Upper lobe of left lung (tissue), 6 donors: ENCODE data around the gene MED8. TPM values are rescaled to one million over a fixed set of nuclear protein-coding genes. Genes with fewer than 3 reads are reported as not detected.
"Not testable (repeated sequence)": the region's sequence is repeated elsewhere in the genome, so short reads cannot be mapped to it uniquely, and the experiment has no call there.

ENCODE experiments used
- ATAC-seq, 2 donors: fragments of 200-7000 bp; cut with Tn5 transposase; one replicate each; pipeline ENCODE4 v1.9.1; 2022; ENCODE audit warnings: mild to moderate bottlenecking in 2 of 2, moderate library complexity in 2 of 2; ENCODE audit not compliant: low FRiP score in 2 of 2
- DNase-seq, 2 donors: peaks; one replicate each; pipeline ENCODE4 v3.0.0-alpha.2; 2019 to 2020
- H3K27ac ChIP-seq, 4 donors: fragments of 200-600 bp; sonication (generic); one replicate each; pipeline ENCODE4 v1.5.1; 2016 to 2019
- H3K27me3 ChIP-seq, 4 donors: fragments of 200-600 bp; sonication (generic); one replicate each; pipeline ENCODE4 v1.5.1; 2017 to 2019
- H3K36me3 ChIP-seq, 4 donors: fragments of 200-600 bp; sonication (generic); one replicate each; pipeline ENCODE4 v1.5.1; 2016 to 2019
- H3K4me1 ChIP-seq, 4 donors: fragments of 200-600 bp; sonication (generic); one replicate each; pipeline ENCODE4 v1.5.1; 2018 to 2019
- H3K4me3 ChIP-seq, 4 donors: fragments of 200-600 bp; sonication (generic); one replicate each; pipeline ENCODE4 v1.5.1; 2017 to 2019; ENCODE audit warnings: mild to moderate bottlenecking in 2 of 4, moderate library complexity in 1 of 4
- H3K9me3 ChIP-seq, 4 donors: fragments of 200-600 bp; sonication (generic); one replicate each; pipeline ENCODE4 v1.5.1; 2018 to 2019
- EP300 ChIP-seq, 4 donors: sonication (generic); formaldehyde crosslinking; IDR thresholded peaks; one replicate each; pipeline ENCODE4 v1.5.1; 2017; ENCODE audit warnings: antibody characterized with exemption in 4 of 4, control low read depth in 2 of 4
- POLR2A ChIP-seq, 4 donors: fragments of 450-650 bp; IDR thresholded peaks; one replicate each; pipeline ENCODE4 v1.5.1; 2016 to 2017; ENCODE audit warnings: antibody characterized with exemption in 4 of 4, mild to moderate bottlenecking in 2 of 4
- POLR2AphosphoS5 ChIP-seq, 2 donors: sonication (generic); formaldehyde crosslinking; IDR thresholded peaks; one replicate each; pipeline ENCODE4 v1.5.1; 2017; ENCODE audit warnings: antibody characterized with exemption in 2 of 2
- whole genome bisulfite sequencing, 2 donors: methylation state at CpG; one replicate each; pipeline ENCODE4 v1.1.5; 2017 to 2018; 5-methylcytosine and 5-hydroxymethylcytosine counted together
- total RNA-seq, 6 donors: library from RNA; depleted of rRNA in 4 of 6; stranded (reverse); fragments of >200 nt in 4 of 6; gene quantifications; one replicate each; pipeline versions ENCODE4 v1.1.0 to v1.2.1, GENCODE V29; 2016 to 2021
- TF ChIP-seq, protein P1 (sequence below), 6 experiments: fragments of 450-650 bp in 4 of 6; fragments of 200-600 bp in 2 of 6; sonication (generic) in 2 of 6; IDR thresholded peaks; one replicate each; pipeline ENCODE4 v1.5.1; 2016 to 2019; ENCODE audit warnings: antibody characterized with exemption in 6 of 6
- donor health status: DM: no; HTN: no; CAD: no; lungs with moderate emphysema.
- donor health status: DM: no; HTN: yes; CAD: no; lungs with severe emphysema.

MED8 gene
- total RNA-seq, 6 donors from 2014 or later: 13.8 to 59.7 (median 38.4) TPM

DNA sequence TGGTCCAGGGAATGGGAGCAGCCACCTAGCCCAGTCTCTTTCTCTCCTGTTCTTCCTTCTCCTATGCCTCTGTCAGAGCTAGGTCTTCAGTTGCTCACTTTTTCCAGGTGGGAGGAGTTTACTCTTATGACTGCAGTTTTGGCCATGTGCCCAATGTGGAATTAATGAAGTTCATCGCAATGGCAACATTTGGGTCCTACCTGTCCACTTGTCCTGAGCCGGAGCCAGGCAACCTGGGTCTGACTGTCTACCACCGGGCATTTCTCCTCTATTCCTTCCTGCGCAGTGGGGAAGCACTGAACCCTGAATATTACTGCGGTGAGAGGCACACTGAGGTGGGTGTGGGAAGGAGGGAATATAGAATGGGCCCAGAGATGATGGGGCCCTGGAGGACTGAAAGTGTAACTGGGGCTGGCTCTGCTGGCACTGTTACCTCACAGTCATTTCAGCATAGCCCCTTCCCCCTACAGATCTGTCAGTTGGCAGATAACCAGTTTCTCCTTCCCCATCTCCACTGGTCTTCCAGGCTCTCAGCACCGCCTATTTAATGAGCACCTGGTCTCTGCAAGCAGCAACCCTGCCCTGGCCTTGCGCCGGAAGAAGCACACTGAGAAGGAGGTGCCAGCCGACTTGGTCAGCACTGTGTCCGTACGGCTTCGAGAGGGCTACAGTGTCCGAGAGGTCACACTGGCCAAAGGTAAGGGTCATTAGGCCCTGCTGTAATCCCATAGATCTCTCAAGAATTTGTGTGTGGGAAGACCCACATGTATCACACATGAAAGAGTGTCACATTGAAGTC lies 30.2 kb upstream of the MED8 start:
- Histone ChIP-seq H3K27me3 (no peaks in the 10 kb centered on the region), H3K27ac (no peak overlapping the region), H3K4me1 (peaks cover 0 to 10% (median 7%) of the 10 kb centered on the region in 4 donors), H3K36me3 (peaks cover 36 to 90% (median 88%) of the 10 kb centered on the region in 4 donors), H3K4me3 (no peak overlapping the region), H3K9me3 (no peaks in the 10 kb centered on the region)
- DNase-seq: peak in 1 of 2 donors; percentile 9
- no peak for ATAC-seq
- WGBS, 2 donors: 96 to 99% methylated on average over 12 to 13 of the region's 13 CpGs
- TF ChIP-seq EP300 (IDR thresholded peaks at IDR 0.05): no peak

DNA sequence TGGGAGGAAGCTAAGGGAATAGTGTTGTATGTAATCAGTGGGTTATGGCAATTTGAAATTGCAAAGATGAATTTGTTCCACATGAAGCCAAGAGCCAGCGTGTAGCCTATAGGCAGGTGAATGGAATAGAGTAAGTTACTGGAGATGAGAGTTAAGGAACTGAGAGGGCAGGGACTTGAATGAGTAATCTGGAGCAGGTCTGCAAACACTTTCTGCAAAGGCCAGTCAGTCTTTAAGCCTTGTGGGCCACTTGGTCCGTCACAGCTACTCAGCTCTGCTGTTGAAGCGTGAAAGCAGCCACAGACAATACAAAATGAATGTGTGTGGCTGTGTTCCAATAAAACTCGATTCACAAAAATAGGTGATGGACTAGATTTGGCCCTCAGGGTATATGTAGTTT lies 29.3 kb upstream of the MED8 start:
- no peak overlapping the region for H3K27ac ChIP-seq
- ATAC-seq (no peak), DNase-seq (peak in 1 of 2 donors; percentile 22)
- no peak overlapping the region for H3K4me3 ChIP-seq
- peaks cover 0 to 14% (median 8%) of the 10 kb centered on the region in 4 donors for H3K4me1 ChIP-seq
- H3K36me3 ChIP-seq: peaks cover 36 to 80% (median 78%) of the 10 kb centered on the region in 4 donors
- H3K27me3 ChIP-seq: no peaks in the 10 kb centered on the region
- no peaks in the 10 kb centered on the region for H3K9me3 ChIP-seq
- TF ChIP-seq POLR2A (IDR thresholded peaks at IDR 0.05) (no peak), POLR2AphosphoS5 (IDR thresholded peaks at IDR 0.05) (no peak), EP300 (IDR thresholded peaks at IDR 0.05) (no peak)
- TF ChIP-seq, protein P1, sequence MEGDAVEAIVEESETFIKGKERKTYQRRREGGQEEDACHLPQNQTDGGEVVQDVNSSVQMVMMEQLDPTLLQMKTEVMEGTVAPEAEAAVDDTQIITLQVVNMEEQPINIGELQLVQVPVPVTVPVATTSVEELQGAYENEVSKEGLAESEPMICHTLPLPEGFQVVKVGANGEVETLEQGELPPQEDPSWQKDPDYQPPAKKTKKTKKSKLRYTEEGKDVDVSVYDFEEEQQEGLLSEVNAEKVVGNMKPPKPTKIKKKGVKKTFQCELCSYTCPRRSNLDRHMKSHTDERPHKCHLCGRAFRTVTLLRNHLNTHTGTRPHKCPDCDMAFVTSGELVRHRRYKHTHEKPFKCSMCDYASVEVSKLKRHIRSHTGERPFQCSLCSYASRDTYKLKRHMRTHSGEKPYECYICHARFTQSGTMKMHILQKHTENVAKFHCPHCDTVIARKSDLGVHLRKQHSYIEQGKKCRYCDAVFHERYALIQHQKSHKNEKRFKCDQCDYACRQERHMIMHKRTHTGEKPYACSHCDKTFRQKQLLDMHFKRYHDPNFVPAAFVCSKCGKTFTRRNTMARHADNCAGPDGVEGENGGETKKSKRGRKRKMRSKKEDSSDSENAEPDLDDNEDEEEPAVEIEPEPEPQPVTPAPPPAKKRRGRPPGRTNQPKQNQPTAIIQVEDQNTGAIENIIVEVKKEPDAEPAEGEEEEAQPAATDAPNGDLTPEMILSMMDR (IDR thresholded peaks at IDR 0.05): no peak
- WGBS, 2 donors: 81 to 83% methylated on average over 4 of the region's 4 CpGs

DNA sequence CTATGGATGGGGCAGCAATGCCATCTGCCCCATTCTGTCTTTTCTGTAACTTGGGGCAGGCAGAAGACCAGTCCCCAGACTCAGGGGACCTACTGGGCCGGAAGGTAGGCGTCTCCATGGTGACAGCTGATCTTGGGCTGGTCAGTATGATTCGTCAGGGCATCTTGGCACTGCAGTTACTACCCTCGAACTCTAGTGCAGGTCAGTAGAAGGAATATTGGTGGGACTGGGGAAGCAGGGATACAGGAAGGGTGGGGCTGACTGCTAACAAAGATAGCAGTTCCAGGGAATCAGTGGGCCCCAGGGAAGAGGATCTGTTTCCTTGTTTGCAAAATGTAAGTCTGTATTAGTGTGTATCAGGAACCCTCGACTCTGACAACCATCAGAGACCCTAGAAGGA lies 26.3 kb upstream of the MED8 start:
- WGBS, 2 donors: 73 to 75% methylated on average over 5 of the region's 5 CpGs
- ATAC-seq (no peak), DNase-seq (peak in 1 of 2 donors; percentile 12)
- no peaks in the 10 kb centered on the region for H3K27me3 ChIP-seq
- H3K27ac ChIP-seq: peak overlapping the region in 2 of 4 donors; percentile 59 to 82
- H3K4me3 ChIP-seq: no peak overlapping the region
- peaks cover 25 to 59% (median 58%) of the 10 kb centered on the region in 4 donors for H3K36me3 ChIP-seq
- peaks cover 0 to 14% (median 8%) of the 10 kb centered on the region in 4 donors for H3K4me1 ChIP-seq
- no peaks in the 10 kb centered on the region for H3K9me3 ChIP-seq
- no peak for TF ChIP-seq POLR2AphosphoS5 (IDR thresholded peaks at IDR 0.05)
- TF ChIP-seq EP300 (IDR thresholded peaks at IDR 0.05): no peak
- TF ChIP-seq, protein P1 (IDR thresholded peaks at IDR 0.05): no peak
- TF ChIP-seq POLR2A (IDR thresholded peaks at IDR 0.05): no peak

DNA sequence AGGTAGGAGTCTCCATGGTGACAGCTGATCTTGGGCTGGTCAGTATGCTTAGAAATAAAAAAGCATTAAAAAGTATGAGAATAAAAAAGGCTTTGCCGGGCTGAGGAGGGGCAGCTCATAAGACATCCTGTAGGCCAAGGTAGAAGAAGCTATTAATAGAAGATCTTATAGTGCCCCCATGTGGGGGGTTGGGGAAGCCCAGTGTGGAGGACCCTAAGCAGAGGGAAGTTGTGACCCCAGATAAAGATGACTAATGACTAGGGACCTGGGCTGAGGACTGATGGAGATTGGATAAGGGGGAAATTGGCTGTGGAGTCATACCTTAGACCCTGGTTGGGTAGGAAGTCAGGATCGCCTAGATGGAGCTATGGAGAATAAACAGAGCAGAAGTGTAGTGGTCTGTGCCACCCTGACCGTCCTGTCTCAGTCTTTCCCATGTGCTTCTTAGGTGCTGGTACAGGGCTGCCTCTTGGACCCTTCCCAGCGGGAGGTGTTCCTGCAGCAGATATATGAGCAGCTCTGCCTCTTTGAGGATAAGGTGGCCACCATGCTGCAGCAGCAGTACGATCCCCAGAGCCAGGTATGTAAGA lies 25.1 kb upstream of the MED8 start:
- ATAC-seq (peak; percentile 81 to 85), DNase-seq (peak in 1 of 2 donors; percentile 46)
- Histone ChIP-seq H3K4me1 (peaks cover 0 to 14% (median 8%) of the 10 kb centered on the region in 4 donors), H3K4me3 (no peak overlapping the region), H3K9me3 (no peaks in the 10 kb centered on the region), H3K27me3 (no peaks in the 10 kb centered on the region), H3K27ac (peak overlapping the region in 2 of 4 donors; percentile 5 to 82), H3K36me3 (peaks cover 15 to 56% (median 50%) of the 10 kb centered on the region in 4 donors)
- 71 to 79% methylated on average over 5 of the region's 5 CpGs for WGBS, 2 donors
- TF ChIP-seq, protein P1 (IDR thresholded peaks at IDR 0.05): peak in 5 of 6 experiments; percentile 45 to 74 (median 72)
- no peak for TF ChIP-seq EP300 (IDR thresholded peaks at IDR 0.05)

DNA sequence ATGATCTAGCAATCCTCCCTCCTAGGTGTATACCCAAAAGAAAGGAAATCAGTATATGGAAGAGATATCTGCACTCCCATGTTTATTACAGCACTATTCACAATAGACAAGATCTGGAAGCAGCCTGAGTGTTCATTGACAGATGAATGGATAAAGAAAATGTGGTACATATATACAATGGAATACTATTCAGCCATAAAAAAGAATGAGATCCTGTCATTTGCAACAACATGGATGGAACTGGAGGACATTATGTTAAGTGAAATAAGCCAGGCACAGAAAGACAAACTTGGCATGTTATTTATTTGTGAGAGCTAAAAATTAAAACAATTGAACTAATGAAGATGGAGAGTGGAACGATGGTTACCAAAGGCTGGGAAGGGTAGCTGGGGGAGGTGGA lies 23.8 kb upstream of the MED8 start:
- ATAC-seq, DNase-seq, H3K27me3 ChIP-seq, H3K4me3 ChIP-seq, H3K27ac ChIP-seq, H3K9me3 ChIP-seq: not testable (repeated sequence)
- 93 to 95% methylated on average over 1 of the region's 1 CpG for WGBS, 2 donors
- H3K4me1 ChIP-seq: peaks cover 0 to 14% (median 8%) of the 10 kb centered on the region in 4 donors
- H3K36me3 ChIP-seq: peaks cover 6 to 56% (median 42%) of the 10 kb centered on the region in 4 donors
